Transverse colon (tissue), 4 donors: Measurements from ENCODE around the gene DNAAF3.

ENCODE experiments used
- EP300 ChIP-seq: sonication (generic); formaldehyde crosslinking; IDR thresholded peaks from one replicate; pipeline ENCODE4 v1.6.1; 2017; ENCODE audit warnings: antibody characterized with exemption, low read depth
- POLR2A ChIP-seq: fragments of 450-650 bp; IDR thresholded peaks from one replicate; pipeline ENCODE4 v1.6.1; 2016; ENCODE audit warnings: antibody characterized with exemption, mild to moderate bottlenecking, moderate library complexity
- POLR2AphosphoS5 ChIP-seq, 3 donors: sonication (generic); formaldehyde crosslinking; IDR thresholded peaks; one replicate each; pipeline ENCODE4 v1.6.1; 2016; ENCODE audit warnings: antibody characterized with exemption in 3 of 3
- TF ChIP-seq, protein P1 (sequence below), 5 experiments: fragments of 200-600 bp in 3 of 5; fragments of 450-650 bp in 2 of 5; sonication (generic) in 3 of 5; IDR thresholded peaks; 1 replicate in 2 of 5; 2 replicates in 3 of 5; pipeline ENCODE4 v1.5.1; 2016 to 2017; ENCODE audit warnings: antibody characterized with exemption in 5 of 5, inconsistent platforms in 3 of 5, mild to moderate bottlenecking in 2 of 5, moderate library complexity in 1 of 5

DNA sequence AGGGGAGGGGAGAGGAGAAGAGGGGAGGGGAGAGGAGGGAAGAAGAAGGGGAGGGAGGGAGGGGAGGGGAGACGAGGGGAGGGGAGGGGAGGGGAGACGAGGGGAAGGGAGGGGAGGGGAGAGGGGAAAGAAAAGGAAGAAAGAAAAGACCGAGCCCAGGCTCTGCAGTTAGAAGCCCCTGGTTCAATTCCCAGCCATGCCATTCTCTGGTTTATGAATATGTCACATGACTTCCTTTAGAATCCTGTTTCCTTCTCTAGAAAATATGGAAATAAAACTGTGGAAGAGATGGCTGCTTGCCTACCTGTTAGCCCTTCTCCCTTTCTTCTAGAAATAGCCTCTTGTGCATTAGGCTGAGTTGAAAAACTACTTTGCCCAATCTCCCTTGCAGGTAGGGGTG is 31.7 kb downstream of the DNAAF3 start:
- TF ChIP-seq, protein P1, sequence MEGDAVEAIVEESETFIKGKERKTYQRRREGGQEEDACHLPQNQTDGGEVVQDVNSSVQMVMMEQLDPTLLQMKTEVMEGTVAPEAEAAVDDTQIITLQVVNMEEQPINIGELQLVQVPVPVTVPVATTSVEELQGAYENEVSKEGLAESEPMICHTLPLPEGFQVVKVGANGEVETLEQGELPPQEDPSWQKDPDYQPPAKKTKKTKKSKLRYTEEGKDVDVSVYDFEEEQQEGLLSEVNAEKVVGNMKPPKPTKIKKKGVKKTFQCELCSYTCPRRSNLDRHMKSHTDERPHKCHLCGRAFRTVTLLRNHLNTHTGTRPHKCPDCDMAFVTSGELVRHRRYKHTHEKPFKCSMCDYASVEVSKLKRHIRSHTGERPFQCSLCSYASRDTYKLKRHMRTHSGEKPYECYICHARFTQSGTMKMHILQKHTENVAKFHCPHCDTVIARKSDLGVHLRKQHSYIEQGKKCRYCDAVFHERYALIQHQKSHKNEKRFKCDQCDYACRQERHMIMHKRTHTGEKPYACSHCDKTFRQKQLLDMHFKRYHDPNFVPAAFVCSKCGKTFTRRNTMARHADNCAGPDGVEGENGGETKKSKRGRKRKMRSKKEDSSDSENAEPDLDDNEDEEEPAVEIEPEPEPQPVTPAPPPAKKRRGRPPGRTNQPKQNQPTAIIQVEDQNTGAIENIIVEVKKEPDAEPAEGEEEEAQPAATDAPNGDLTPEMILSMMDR (IDR thresholded peaks at IDR 0.05), result no peak
- TF ChIP-seq EP300 (no peak), POLR2AphosphoS5 (IDR thresholded peaks at IDR 0.05) (no peak), POLR2A (no peak)
